HEK293 (cell line): ENCODE results near the gene KLHL29.

Source experiments
- BCL11B ChIP-seq: fragments of 450-650 bp; formaldehyde crosslinking; IDR thresholded peaks from 2 replicates; pipeline ENCODE4 v1.5.1; 2016; ENCODE audit warnings: low read depth, missing biosample characterization, missing genetic modification characterization
- CTCF ChIP-seq: fragments of 450-650 bp; formaldehyde crosslinking; IDR thresholded peaks from 2 replicates; pipeline ENCODE4 v1.5.1; 2016; ENCODE audit warnings: missing biosample characterization, missing genetic modification characterization
- ZNF140 ChIP-seq: fragments of 450-650 bp; formaldehyde crosslinking; IDR thresholded peaks from 2 replicates; pipeline ENCODE4 v1.5.1; 2016; ENCODE audit warnings: missing biosample characterization, missing genetic modification characterization
- ZNF184 ChIP-seq: fragments of 450-650 bp; IDR thresholded peaks from 2 replicates; pipeline ENCODE4 v1.5.1; 2018; ENCODE audit warnings: missing biosample characterization, mild to moderate bottlenecking, missing genetic modification characterization
- ZNF391 ChIP-seq: fragments of 450-650 bp; formaldehyde crosslinking; IDR thresholded peaks from 2 replicates; pipeline ENCODE4 v1.5.1; 2016; ENCODE audit warnings: low read depth, missing biosample characterization, missing genetic modification characterization, borderline replicate concordance
- ZNF830 ChIP-seq: fragments of 450-650 bp; IDR thresholded peaks from 2 replicates; pipeline ENCODE4 v1.5.0; 2018; ENCODE audit warnings: missing biosample characterization, missing genetic modification characterization, low read depth, mild to moderate bottlenecking, moderate library complexity

- TF ChIP-seq ZNF830 (no peak), CTCF (tag by site-specific recombination) (no peak), ZNF184 (tag by site-specific recombination) (no peak), ZNF391 (no peak), BCL11B (tag by site-specific recombination) (no peak), ZNF140 (no peak)
Observed at GRCh38 chr2:23361152-23361551, 23.8 kb upstream of the KLHL29 start.
